KMS-11 (cell line): ENCODE measurements around the gene SPRN.
"Not testable (repeated sequence)": the region's sequence is repeated elsewhere in the genome, so short reads cannot be mapped to it uniquely, and the experiment has no call there.

ENCODE experiments used
- H2AFZ ChIP-seq: fragments of 200-600 bp; sonication (generic); 2 replicates; pipeline ENCODE4 v1.6.1; 2016; ENCODE audit warnings: antibody characterized with exemption, mixed run types, low read depth
- H3K27ac ChIP-seq: fragments of 200-600 bp; sonication (generic); 2 replicates; pipeline ENCODE4 v1.6.1; 2016; ENCODE audit warnings: mild to moderate bottlenecking, mixed run types
- H3K27me3 ChIP-seq: fragments of 200-600 bp; sonication (generic); 2 replicates; pipeline ENCODE4 v1.6.1; 2017; ENCODE audit warnings: mild to moderate bottlenecking, low read depth, mixed run types, moderate library complexity; ENCODE audit not compliant: insufficient read depth
- H3K36me3 ChIP-seq: fragments of 200-600 bp; sonication (generic); 2 replicates; pipeline ENCODE4 v1.6.1; 2017; ENCODE audit warnings: mild to moderate bottlenecking, mixed run types; ENCODE audit not compliant: insufficient read depth
- H3K4me1 ChIP-seq: fragments of 200-600 bp; sonication (generic); 2 replicates; pipeline ENCODE4 v1.6.1; 2016; ENCODE audit warnings: mild to moderate bottlenecking, low read depth, mixed run types; ENCODE audit not compliant: poor library complexity, severe bottlenecking
- H3K4me2 ChIP-seq: fragments of 200-600 bp; sonication (generic); 2 replicates; pipeline ENCODE4 v1.7.0; 2016; ENCODE audit warnings: mild to moderate bottlenecking, mixed run types
- H3K4me3 ChIP-seq: fragments of 200-600 bp; sonication (generic); IDR thresholded peaks from 2 replicates; pipeline ENCODE4 v1.6.1; 2017; ENCODE audit warnings: low read depth, low read length, mixed read lengths; ENCODE audit not compliant: insufficient read depth
- H3K79me2 ChIP-seq: fragments of 200-600 bp; sonication (generic); 2 replicates; pipeline ENCODE4 v1.6.1; 2016; ENCODE audit warnings: low read depth, mixed run types; ENCODE audit not compliant: insufficient read depth
- H3K9ac ChIP-seq: fragments of 200-600 bp; sonication (generic); 2 replicates; pipeline ENCODE4 v1.6.1; 2016; ENCODE audit warnings: mild to moderate bottlenecking, mixed run types
- H4K20me1 ChIP-seq: fragments of 200-600 bp; sonication (generic); 2 replicates; pipeline ENCODE4 v1.6.1; 2016; ENCODE audit warnings: mild to moderate bottlenecking, mixed run types; ENCODE audit not compliant: insufficient read depth
- CTCF ChIP-seq: fragments of 200-600 bp; sonication (generic); conservative IDR thresholded peaks from 2 replicates; pipeline ENCODE4 v1.6.1; 2017; ENCODE audit warnings: low read depth, mild to moderate bottlenecking, antibody characterized with exemption, low read length, moderate library complexity, mixed read lengths

SPRN gene

GRCh38 chr10:133424601-133425000 lies at the start of gene SPRN:
SPRN (minus strand) TSS chr10:133424625; CDS start chr10:133423681, 944 bp downstream.
- not testable (repeated sequence) for H3K4me2 ChIP-seq, H2AFZ ChIP-seq, H4K20me1 ChIP-seq, H3K36me3 ChIP-seq, H3K27ac ChIP-seq, H3K79me2 ChIP-seq, H3K27me3 ChIP-seq, H3K9ac ChIP-seq, H3K4me1 ChIP-seq, H3K4me3 ChIP-seq

- Histone ChIP-seq H3K4me1 (no peaks in the 10 kb centered on the region), H3K9ac (no peak overlapping the region), H3K27ac (no peak overlapping the region), H3K79me2 (no peaks in the 10 kb centered on the region), H3K4me2 (no peak overlapping the region), H3K36me3 (no peaks in the 10 kb centered on the region), H2AFZ (no peak overlapping the region), H3K27me3 (peaks cover 14% of the 10 kb centered on the region; the same call in 1 of the 2 replicates), H4K20me1 (no peaks in the 10 kb centered on the region), H3K4me3 (no peak overlapping the region)
- TF ChIP-seq CTCF: no peak
These were observed 49.6 kb upstream of the SPRN start for GRCh38 chr10:133474027-133474426.

GRCh38 chr10:133473270-133473669 lies 48.8 kb upstream of the SPRN start:
- no peaks in the 10 kb centered on the region for H3K36me3 ChIP-seq
- no peak overlapping the region for H3K4me3 ChIP-seq
- no peak overlapping the region for H3K4me2 ChIP-seq
- no peak overlapping the region for H2AFZ ChIP-seq
- H3K27me3 ChIP-seq: peaks cover 14% of the 10 kb centered on the region; the same call in 1 of the 2 replicates
- no peaks in the 10 kb centered on the region for H3K79me2 ChIP-seq
- H3K4me1 ChIP-seq: no peaks in the 10 kb centered on the region
- H4K20me1 ChIP-seq: no peaks in the 10 kb centered on the region
- no peak for TF ChIP-seq CTCF
- H3K27ac ChIP-seq: no peak overlapping the region
- H3K9ac ChIP-seq: no peak overlapping the region

- H3K27ac ChIP-seq: no peak overlapping the region
- no peaks in the 10 kb centered on the region for H3K4me1 ChIP-seq
- no peak overlapping the region for H3K4me3 ChIP-seq
- no peaks in the 10 kb centered on the region for H4K20me1 ChIP-seq
- no peak overlapping the region for H3K9ac ChIP-seq
- H3K36me3 ChIP-seq: no peaks in the 10 kb centered on the region
- no peak overlapping the region for H3K4me2 ChIP-seq
- TF ChIP-seq CTCF: no peak
- no peaks in the 10 kb centered on the region for H3K79me2 ChIP-seq
- peaks cover 10% of the 10 kb centered on the region; the same call in 1 of the 2 replicates for H3K27me3 ChIP-seq
- no peak overlapping the region for H2AFZ ChIP-seq
These were observed 47.1 kb upstream of the SPRN start for GRCh38 chr10:133471300-133472109.

GRCh38 chr10:133469205-133469604 lies 44.8 kb upstream of the SPRN start:
- H2AFZ ChIP-seq, H3K27me3 ChIP-seq, H3K9ac ChIP-seq, H4K20me1 ChIP-seq, H3K27ac ChIP-seq, H3K36me3 ChIP-seq, H3K4me2 ChIP-seq, H3K4me3 ChIP-seq, H3K79me2 ChIP-seq, H3K4me1 ChIP-seq: not testable (repeated sequence)
